H1 (cell line): Measurements from ENCODE around the gene ZNF768. TPM values are rescaled to one million over a fixed set of nuclear protein-coding genes. Genes with fewer than 3 reads are reported as not detected.

Experiments used
- CTCF ChIA-PET: fragments of 300-600 bp; sonication (Branson Sonifier 250); formaldehyde crosslinking; loops from one replicate; lab custom pipeline; 2021; ENCODE audit not compliant: partially characterized antibody; lab: Charles Lee
- POLR2A ChIA-PET: fragments of 300-600 bp; sonication (Branson Sonifier 250); formaldehyde crosslinking; loops from one replicate; lab custom pipeline; 2021; ENCODE audit warnings: inconsistent platforms; ENCODE audit not compliant: partially characterized antibody; lab: Charles Lee
- DNase-seq, 2 experiments: peaks; one replicate each; pipeline versions ENCODE4 v3.0.0 to v3.0.0-alpha.2; 2010 to 2022; ENCODE audit warnings: low spot score in 2 of 2, low read depth in 1 of 2, mixed read lengths in 1 of 2
- FAIRE-seq: peaks from 2 replicates; lab custom pipeline; 2011; peaks lifted over from hg19 to GRCh38; lab: Jason Lieb, UNC
- H2AFZ ChIP-seq: 2 replicates; pipeline ENCODE4 v1.8.1; 2012; ENCODE audit warnings: low read length, inconsistent platforms
- H2AK5ac ChIP-seq: 2 replicates; pipeline ENCODE4 v1.6.1; 2013; ENCODE audit warnings: low read depth, low read length
- H2BK120ac ChIP-seq: replicated peaks from 2 replicates; pipeline ENCODE3; 2013; ENCODE audit warnings: low read depth, low read length, inconsistent platforms
- H2BK12ac ChIP-seq: 2 replicates; pipeline ENCODE4 v1.6.1; 2013; ENCODE audit warnings: low read depth, low read length
- H2BK15ac ChIP-seq: 2 replicates; pipeline ENCODE4 v1.6.1; 2013; ENCODE audit warnings: low read length
- H2BK20ac ChIP-seq: 2 replicates; pipeline ENCODE4 v1.6.1; 2013; ENCODE audit warnings: low read length
- H2BK5ac ChIP-seq: 2 replicates; pipeline ENCODE4 v1.6.1; 2013; ENCODE audit warnings: low read depth, low read length
- H3K14ac ChIP-seq: 2 replicates; pipeline ENCODE4 v1.6.1; 2013; ENCODE audit warnings: inconsistent platforms; ENCODE audit not compliant: insufficient read length
- H3K18ac ChIP-seq: 2 replicates; pipeline ENCODE4 v1.6.1; 2013; ENCODE audit warnings: low read length; ENCODE audit errors: extremely low read depth
- H3K23ac ChIP-seq: 2 replicates; pipeline ENCODE4 v1.6.1; 2013; ENCODE audit warnings: inconsistent platforms; ENCODE audit not compliant: insufficient read length
- H3K23me2 ChIP-seq: 2 replicates; pipeline ENCODE4 v1.6.1; 2013; ENCODE audit warnings: low read depth, low read length
- H3K27ac ChIP-seq: 2 replicates; pipeline ENCODE4 v1.6.1; 2011; ENCODE audit warnings: low read depth, low read length, inconsistent platforms
- H3K27me3 ChIP-seq, 4 experiments: replicated peaks in 1 of 4; 1 replicate in 1 of 4; 2 replicates in 3 of 4; pipeline versions ENCODE4 v1.6.1 to v1.8.1; 2011 to 2013; ENCODE audit warnings: low read length in 3 of 4, mild to moderate bottlenecking in 3 of 4, inconsistent platforms in 2 of 4, mixed read lengths in 2 of 4, moderate library complexity in 1 of 4; ENCODE audit not compliant: control insufficient read depth in 3 of 4, insufficient read depth in 3 of 4; ENCODE audit errors: extremely low read depth in 1 of 4
- H3K36me3 ChIP-seq, 4 experiments: 2 replicates each; pipeline versions ENCODE4 v1.6.1 to v1.8.1; 2011 to 2013; ENCODE audit warnings: mild to moderate bottlenecking in 4 of 4, low read length in 3 of 4, moderate library complexity in 2 of 4, control low read depth in 1 of 4, inconsistent platforms in 1 of 4; ENCODE audit not compliant: insufficient read depth in 4 of 4, control insufficient read depth in 2 of 4
- H3K4ac ChIP-seq: replicated peaks from 2 replicates; pipeline ENCODE3; 2013; ENCODE audit warnings: low read length, low read depth, mixed read lengths, inconsistent platforms; ENCODE audit not compliant: insufficient read length
- H3K4me1 ChIP-seq, 4 experiments: replicated peaks in 1 of 4; 1 replicate in 1 of 4; 2 replicates in 3 of 4; pipeline versions ENCODE4 v1.6.1 to v1.8.1; 2011 to 2013; ENCODE audit warnings: low read length in 3 of 4, inconsistent platforms in 2 of 4, mixed read lengths in 1 of 4; ENCODE audit not compliant: insufficient read depth in 4 of 4, control insufficient read depth in 3 of 4
- H3K4me2 ChIP-seq, 2 experiments: 2 replicates each; pipeline versions ENCODE4 v1.6.1 to v1.8.1; 2011 to 2013; ENCODE audit warnings: low read depth in 2 of 2, low read length in 2 of 2, control low read depth in 1 of 2, inconsistent platforms in 1 of 2, mild to moderate bottlenecking in 1 of 2; ENCODE audit not compliant: insufficient read depth in 1 of 2
- H3K4me3 ChIP-seq, 4 experiments: fragments of 200-600, 300-600 bp in 1 of 4; sonication (generic), shearing (Covaris generic), sonication (Bioruptor Twin) in 1 of 4; 2 replicates each; pipeline versions ENCODE4 v1.5.1 to v1.8.1; 2011 to 2016; ENCODE audit warnings: low read length in 4 of 4, low read depth in 3 of 4, control low read depth in 2 of 4, inconsistent platforms in 2 of 4, mild to moderate bottlenecking in 2 of 4, mixed read lengths in 1 of 4, moderate library complexity in 1 of 4; ENCODE audit not compliant: insufficient read depth in 2 of 4; ENCODE audit errors: extremely low read depth in 1 of 4
- H3K56ac ChIP-seq: replicated peaks from 2 replicates; pipeline ENCODE3; 2013; ENCODE audit warnings: low read depth, mild to moderate bottlenecking, mixed read lengths, low read length, inconsistent platforms; ENCODE audit not compliant: insufficient read length
- H3K79me1 ChIP-seq: 2 replicates; pipeline ENCODE4 v1.6.1; 2013; ENCODE audit warnings: low read depth, low read length, control low read depth
- H3K79me2 ChIP-seq, 2 experiments: 2 replicates each; pipeline versions ENCODE4 v1.6.1 to v1.8.1; 2012 to 2013; ENCODE audit warnings: low read length in 2 of 2, mild to moderate bottlenecking in 2 of 2, inconsistent platforms in 1 of 2; ENCODE audit not compliant: insufficient read depth in 2 of 2, control insufficient read depth in 1 of 2
- H3K9ac ChIP-seq, 4 experiments: replicated peaks in 1 of 4; 1 replicate in 1 of 4; 2 replicates in 3 of 4; pipeline versions ENCODE4 v1.6.1 to v1.8.1; 2011 to 2013; ENCODE audit warnings: low read depth in 3 of 4, low read length in 3 of 4, control low read depth in 2 of 4, mild to moderate bottlenecking in 2 of 4, moderate library complexity in 2 of 4, inconsistent platforms in 1 of 4; ENCODE audit errors: extremely low read depth in 1 of 4
- H3K9me3 ChIP-seq, 2 experiments: 2 replicates each; pipeline versions ENCODE4 v1.6.1 to v1.8.1; 2012 to 2013; ENCODE audit warnings: mild to moderate bottlenecking in 2 of 2, moderate library complexity in 2 of 2, control low read depth in 1 of 2, inconsistent platforms in 1 of 2, low read depth in 1 of 2, low read length in 1 of 2, mixed read lengths in 1 of 2; ENCODE audit not compliant: insufficient read depth in 2 of 2
- H4K20me1 ChIP-seq, 2 experiments: replicated peaks in 1 of 2; 2 replicates each; pipeline versions ENCODE3 to v1.8.1; 2011 to 2013; ENCODE audit warnings: inconsistent platforms in 2 of 2, low read length in 2 of 2, mild to moderate bottlenecking in 1 of 2; ENCODE audit not compliant: insufficient read depth in 2 of 2, control insufficient read depth in 1 of 2
- H4K5ac ChIP-seq: 2 replicates; pipeline ENCODE4 v1.6.1; 2013; ENCODE audit warnings: low read length, low read depth, mixed read lengths, inconsistent platforms; ENCODE audit not compliant: insufficient read length
- H4K8ac ChIP-seq: 2 replicates; pipeline ENCODE4 v1.8.0; 2013; ENCODE audit warnings: mild to moderate bottlenecking, moderate library complexity, low read length, inconsistent platforms; ENCODE audit not compliant: insufficient read depth; ENCODE audit errors: extremely low read depth
- H4K91ac ChIP-seq: replicated peaks from 2 replicates; pipeline ENCODE3; 2013; ENCODE audit warnings: low read length, mixed read lengths, inconsistent platforms; ENCODE audit not compliant: insufficient read length
- CHD2 ChIP-seq: IDR thresholded peaks from 2 replicates; pipeline ENCODE4 v1.6.1; 2012; ENCODE audit warnings: low read length, improper control_type of control experiment
- E2F6 ChIP-seq: IDR thresholded peaks from 2 replicates; pipeline ENCODE4 v1.6.1; 2012; ENCODE audit warnings: inconsistent platforms
- FOSL1 ChIP-seq: IDR thresholded peaks from 2 replicates; pipeline ENCODE4 v1.6.1; 2011; ENCODE audit warnings: mild to moderate bottlenecking, low read depth, low read length, moderate library complexity; ENCODE audit not compliant: insufficient read depth
- GTF2F1 ChIP-seq: IDR thresholded peaks from 2 replicates; pipeline ENCODE4 v1.6.1; 2012; ENCODE audit warnings: low read depth, low read length, improper control_type of control experiment, borderline replicate concordance
- JUND ChIP-seq: IDR thresholded peaks from 2 replicates; pipeline ENCODE4 v1.6.1; 2011; ENCODE audit warnings: mild to moderate bottlenecking, improper control_type of control experiment, low read length
- RBBP5 ChIP-seq: IDR thresholded peaks from 2 replicates; pipeline ENCODE4 v1.7.1; 2012; ENCODE audit warnings: low read depth, mild to moderate bottlenecking, inconsistent platforms, low read length, moderate library complexity, borderline replicate concordance
- RXRA ChIP-seq: IDR thresholded peaks from 2 replicates; pipeline ENCODE4 v1.6.1; 2011; ENCODE audit warnings: low read depth, mild to moderate bottlenecking, low read length, moderate library complexity; ENCODE audit not compliant: insufficient read depth
- SAP30 ChIP-seq: fragments of 300-600 bp; sonication (generic); IDR thresholded peaks from 2 replicates; pipeline ENCODE4 v1.7.1; 2012; ENCODE audit warnings: low read length, moderate library complexity, mild to moderate bottlenecking, inconsistent platforms; ENCODE audit not compliant: insufficient read depth, insufficient replicate concordance
- SIN3A ChIP-seq, 2 experiments: IDR thresholded peaks in 1 of 2; conservative IDR thresholded peaks in 1 of 2; 2 replicates each; pipeline ENCODE4 v1.6.1; 2011 to 2012; ENCODE audit warnings: low read length in 2 of 2, improper control_type of control experiment in 1 of 2, low read depth in 1 of 2, mild to moderate bottlenecking in 1 of 2
- SRF ChIP-seq: IDR thresholded peaks from 2 replicates; pipeline ENCODE4 v1.6.1; 2011; ENCODE audit warnings: mild to moderate bottlenecking, low read depth, low read length, moderate library complexity
- SUZ12 ChIP-seq: fragments of 200-600 bp; sonication (generic); IDR thresholded peaks from 2 replicates; pipeline ENCODE4 v1.6.1; 2012; ENCODE audit warnings: mild to moderate bottlenecking, inconsistent platforms, low read length, moderate library complexity, mixed read lengths
- WGBS, 2 experiments: shearing (Covaris generic) in 1 of 2; methylation state at CpG; one replicate each; pipeline versions ENCODE4 v1.1.6 to v1.1.7; 2013 to 2015; ENCODE audit warnings: low lambda C conversion rate in 2 of 2, mixed read lengths in 2 of 2, inconsistent platforms in 1 of 2, low coverage in 1 of 2, missing lambda C conversion rate in 1 of 2; ENCODE audit not compliant: insufficient replicate concordance in 2 of 2, insufficient coverage in 1 of 2, insufficient read length in 1 of 2; ENCODE audit errors: extremely low coverage in 1 of 2, missing lambda C conversion rate in 1 of 2; 5-methylcytosine and 5-hydroxymethylcytosine counted together
- polyA plus RNA-seq, 7 experiments: library from polyadenylated mRNA; depleted of rRNA in 3 of 7; stranded (reverse) in 5 of 7; unstranded in 2 of 7; fragments of >200 nt in 5 of 7; fragments of 200-250 nt in 2 of 7; gene quantifications; 1 replicate in 5 of 7; 2 replicates in 1 of 7; 4 replicates in 1 of 7; pipeline versions ENCODE4 v1.2.1 to v1.2.3, GENCODE V29; 2011 to 2013; ENCODE audit warnings: missing spikeins in 2 of 7, mixed read lengths in 2 of 7
- total RNA-seq: library from RNA; stranded (reverse); fragmentation: NEBNext Ultra II Directional; extraction: Animal tissue kit (Norgen Biotek cat#: 25700); gene quantifications from 2 replicates; pipeline ENCODE4 v1.2.1, GENCODE V29; 2021

The ZNF768 gene
- total and polyA plus RNA-seq, 2 of the 8 experiments (the other 6 are each of a cell fraction or from before 2014, with no cell fraction given), result 36.1 to 47.7 TPM

GRCh38 chr16:30555315-30556124, 29.2 kb upstream of the ZNF768 start:
- H3K4me3 ChIP-seq, result no peak overlapping the region
- H2BK5ac ChIP-seq, result no peak overlapping the region
- POLR2A ChIA-PET, result interaction anchor here (1.6 to 8.4 kb wide), 2 partner anchors 14 to 20 kb away, joined by 5 to 121 read pairs; partner anchors contain the start of gene ZNF747
- FAIRE-seq, result no peak
- no peak overlapping the region for H2BK15ac ChIP-seq
- no peak overlapping the region for H3K4ac ChIP-seq
- H3K56ac ChIP-seq, result no peak overlapping the region
- no peaks in the 10 kb centered on the region for H3K9me3 ChIP-seq
- no peaks in the 10 kb centered on the region for H3K27me3 ChIP-seq
- 96% methylated on average over 60 of the region's 69 CpGs; no CpG with 5 or more reads in 1 of the 2 experiments for WGBS, 2 experiments
- no peak overlapping the region for H3K27ac ChIP-seq
- H4K20me1 ChIP-seq, result peaks cover 0 to 4% of the 10 kb centered on the region in 2 experiments
- CTCF ChIA-PET, result interaction anchor here (0.8 to 2.0 kb wide), 2 partner anchors 20 to 59 kb away, joined by 3 to 7 read pairs; no protein-coding TSS in a partner anchor
- 0 out of 2 replicates have a peak overlapping the region, but pooled peaks have one; percentile 4 for H4K8ac ChIP-seq
- no peak overlapping the region for H2BK120ac ChIP-seq
- no peak overlapping the region for H3K23ac ChIP-seq
- no peak overlapping the region for H4K91ac ChIP-seq
- no peaks in the 10 kb centered on the region for H3K79me1 ChIP-seq
- peaks cover 7% of the 10 kb centered on the region; the same call in 1 of the 2 replicates for H3K23me2 ChIP-seq
- H3K18ac ChIP-seq, result no peak overlapping the region
- no peak overlapping the region for H2AK5ac ChIP-seq
- H3K4me2 ChIP-seq, result no peak overlapping the region
- no peak overlapping the region for H2BK20ac ChIP-seq
- no peak overlapping the region for H2BK12ac ChIP-seq
- H4K5ac ChIP-seq, result no peak overlapping the region
- peaks cover 0 to 5% (median 2%) of the 10 kb centered on the region in 4 experiments; a peak in 2 of 7 replicates for H3K4me1 ChIP-seq
- H3K79me2 ChIP-seq, result no peaks in the 10 kb centered on the region
- H3K14ac ChIP-seq, result no peak overlapping the region
- no peak overlapping the region for H3K9ac ChIP-seq
- DNase-seq, result no peak
- H2AFZ ChIP-seq, result no peak overlapping the region
- peaks cover 3 to 8% (median 5%) of the 10 kb centered on the region in 4 experiments; a peak in 4 of 8 replicates for H3K36me3 ChIP-seq
- TF ChIP-seq SIN3A (conservative IDR thresholded peaks at IDR 0.05 in 1 of 2, IDR thresholded peaks at IDR 0.05 in 1 of 2; ENCODE audit: low read depth in 1 of 2, low read length in 2 of 2) (no peak), CHD2 (no peak), SUZ12 (no peak), SAP30 (no peak), RXRA (no peak), GTF2F1 (no peak), SRF (no peak), JUND (no peak), RBBP5 (no peak), FOSL1 (no peak), E2F6 (no peak)
